ENCODE data around the gene RAC3. TPM values are rescaled to one million over a fixed set of nuclear protein-coding genes. Genes with fewer than 3 reads are reported as not detected.

The RAC3 gene
- polyA plus RNA-seq, 1 donor (not counting 4 experiments of a cell fraction or from before 2014, with no cell fraction given): 12.3 TPM

GRCh38 chr17:82035488-82035887 is 4.0 kb downstream of the RAC3 start:
- Histone ChIP-seq H3K9ac (ENCODE audit: control insufficient read depth, extremely low read depth, insufficient read depth, low read length) (no peak overlapping the region), H3K27ac (ENCODE audit: control insufficient read depth, insufficient read depth, low read length) (no peak overlapping the region), H3K4me2 (ENCODE audit: control insufficient read depth, extremely low read depth, insufficient read depth, low read depth, low read length) (no peak overlapping the region), H2AFZ (ENCODE audit: control insufficient read depth, low read length) (no peak overlapping the region), H4K20me1 (ENCODE audit: control insufficient read depth, extremely low read depth, insufficient read depth, low read length) (no peaks in the 10 kb centered on the region), H3K79me2 (ENCODE audit: control insufficient read depth, insufficient read depth, low read length) (no peaks in the 10 kb centered on the region), H3K27me3 (ENCODE audit: control insufficient read depth, extremely low read depth, insufficient read depth, low read length) (no peaks in the 10 kb centered on the region), H3K9me1 (ENCODE audit: control insufficient read depth, extremely low read depth, insufficient read depth, low read length) (no peaks in the 10 kb centered on the region), H3K36me3 (ENCODE audit: control insufficient read depth in 2 of 2, extremely low read depth in 1 of 2, insufficient read depth in 2 of 2, low read length in 2 of 2) (peaks cover 1 to 4% of the 10 kb centered on the region in 2 experiments), H3K4me1 (ENCODE audit: control insufficient read depth, extremely low read depth, insufficient read depth, low read length) (peaks cover 22% of the 10 kb centered on the region), H3K4me3 (ENCODE audit: control insufficient read depth in 2 of 3, extremely low read depth in 1 of 3, insufficient read depth in 2 of 3, low read depth in 1 of 3, low read length in 3 of 3) (no peak overlapping the region), H3K9me3 (ENCODE audit: control insufficient read depth, low read depth, low read length) (no peaks in the 10 kb centered on the region)
- DNase-seq (ENCODE audit: low read depth, low spot score) (no peak), FAIRE-seq (no peak)
- TF ChIP-seq CTCF (optimal IDR thresholded peaks at IDR 0.05 in 1 of 3, IDR thresholded peaks at IDR 0.05 in 1 of 3, conservative IDR thresholded peaks at IDR 0.05 in 1 of 3; ENCODE audit: extremely low read depth in 1 of 3, insufficient read depth in 2 of 3, low read length in 3 of 3) (no peak), EZH2 (IDR thresholded peaks at IDR 0.05; ENCODE audit: low read length) (no peak)
- dilution Hi-C loops (cut with MboI; ENCODE audit: extremely low pct_ligation_motif_present, low sequenced_read_pairs): no loop called here

- Histone ChIP-seq H4K20me1 (ENCODE audit: control insufficient read depth, extremely low read depth, insufficient read depth, low read length) (no peaks in the 10 kb centered on the region), H3K9me1 (ENCODE audit: control insufficient read depth, extremely low read depth, insufficient read depth, low read length) (no peaks in the 10 kb centered on the region), H3K27ac (ENCODE audit: control insufficient read depth, insufficient read depth, low read length) (no peak overlapping the region), H3K4me2 (ENCODE audit: control insufficient read depth, extremely low read depth, insufficient read depth, low read depth, low read length) (peak overlapping the region; percentile 96), H2AFZ (ENCODE audit: control insufficient read depth, low read length) (no peak overlapping the region), H3K4me3 (ENCODE audit: control insufficient read depth in 2 of 3, extremely low read depth in 1 of 3, insufficient read depth in 2 of 3, low read depth in 1 of 3, low read length in 3 of 3) (peak overlapping the region in 2 of 3 experiments; percentile 55 to 87), H3K9ac (ENCODE audit: control insufficient read depth, extremely low read depth, insufficient read depth, low read length) (peak overlapping the region; percentile 78), H3K9me3 (ENCODE audit: control insufficient read depth, low read depth, low read length) (no peaks in the 10 kb centered on the region), H3K79me2 (ENCODE audit: control insufficient read depth, insufficient read depth, low read length) (no peaks in the 10 kb centered on the region), H3K4me1 (ENCODE audit: control insufficient read depth, extremely low read depth, insufficient read depth, low read length) (peaks cover 17% of the 10 kb centered on the region), H3K36me3 (ENCODE audit: control insufficient read depth in 2 of 2, extremely low read depth in 1 of 2, insufficient read depth in 2 of 2, low read length in 2 of 2) (peaks cover 1 to 4% of the 10 kb centered on the region in 2 experiments), H3K27me3 (ENCODE audit: control insufficient read depth, extremely low read depth, insufficient read depth, low read length) (no peaks in the 10 kb centered on the region)
- dilution Hi-C loops (cut with MboI; ENCODE audit: extremely low pct_ligation_motif_present, low sequenced_read_pairs): no loop called here
- no peak for FAIRE-seq
- no peak for DNase-seq (ENCODE audit: low read depth, low spot score)
- TF ChIP-seq EZH2 (IDR thresholded peaks at IDR 0.05; ENCODE audit: low read length) (no peak), CTCF (optimal IDR thresholded peaks at IDR 0.05 in 1 of 3, IDR thresholded peaks at IDR 0.05 in 1 of 3, conservative IDR thresholded peaks at IDR 0.05 in 1 of 3; ENCODE audit: extremely low read depth in 1 of 3, insufficient read depth in 2 of 3, low read length in 3 of 3) (no peak)
Measured at GRCh38 chr17:82035956-82036633, 4.6 kb downstream of the RAC3 start.
